T1000 (cell line): ENCODE measurements around the gene PHF19.

Source experiments
- DNase-seq: peaks from one replicate; lab custom pipeline; 2025; ENCODE audit warnings: mixed read lengths; lab: John Stamatoyannopoulos, UW

PHF19 gene

GRCh38 chr9:120876842-120877240, at the start of gene PHF19:
TSS of gene PHF19 (minus strand) at chr9:120877188. CDS start at chr9:120874741, 2,447 bp downstream.
- DNase-seq, result no peak

DNA sequence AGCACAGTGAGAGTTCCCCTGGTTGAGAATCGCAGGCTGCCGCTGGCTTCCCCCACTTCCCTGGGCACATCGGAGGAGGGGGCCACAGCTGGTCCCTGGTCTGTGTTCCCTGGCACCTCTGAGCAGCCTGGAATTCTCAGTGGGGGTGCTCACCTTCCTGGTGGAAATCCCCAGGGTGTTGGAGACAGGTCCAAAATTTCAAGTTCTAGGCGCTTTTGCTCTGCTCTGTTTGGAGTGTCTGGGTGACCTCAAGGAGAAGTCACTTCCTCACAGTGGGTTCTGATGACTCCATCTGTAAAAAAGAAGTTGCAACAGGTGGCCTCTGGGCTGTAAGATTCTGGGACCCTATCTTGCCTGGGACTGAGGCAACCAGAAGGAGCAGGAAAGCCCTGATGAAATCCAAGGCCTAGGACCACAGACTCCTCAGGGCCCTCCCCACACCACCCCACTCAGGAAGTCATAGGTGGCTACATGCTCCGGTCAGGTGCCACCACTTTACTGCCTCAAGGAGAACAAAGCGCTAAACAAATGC, 49.5 kb upstream of the PHF19 start, which contains the start of gene TRAF1:
Gene TRAF1, minus strand, starts transcription at position 400 of the 532 bp plus-strand sequence. CDS start 721 bp downstream, outside the sequence.
- DNase-seq, result no peak

- DNase-seq, result peak; percentile 76
Observed at GRCh38 chr9:120925535-120926396, 48.8 kb upstream of the PHF19 start.

DNA sequence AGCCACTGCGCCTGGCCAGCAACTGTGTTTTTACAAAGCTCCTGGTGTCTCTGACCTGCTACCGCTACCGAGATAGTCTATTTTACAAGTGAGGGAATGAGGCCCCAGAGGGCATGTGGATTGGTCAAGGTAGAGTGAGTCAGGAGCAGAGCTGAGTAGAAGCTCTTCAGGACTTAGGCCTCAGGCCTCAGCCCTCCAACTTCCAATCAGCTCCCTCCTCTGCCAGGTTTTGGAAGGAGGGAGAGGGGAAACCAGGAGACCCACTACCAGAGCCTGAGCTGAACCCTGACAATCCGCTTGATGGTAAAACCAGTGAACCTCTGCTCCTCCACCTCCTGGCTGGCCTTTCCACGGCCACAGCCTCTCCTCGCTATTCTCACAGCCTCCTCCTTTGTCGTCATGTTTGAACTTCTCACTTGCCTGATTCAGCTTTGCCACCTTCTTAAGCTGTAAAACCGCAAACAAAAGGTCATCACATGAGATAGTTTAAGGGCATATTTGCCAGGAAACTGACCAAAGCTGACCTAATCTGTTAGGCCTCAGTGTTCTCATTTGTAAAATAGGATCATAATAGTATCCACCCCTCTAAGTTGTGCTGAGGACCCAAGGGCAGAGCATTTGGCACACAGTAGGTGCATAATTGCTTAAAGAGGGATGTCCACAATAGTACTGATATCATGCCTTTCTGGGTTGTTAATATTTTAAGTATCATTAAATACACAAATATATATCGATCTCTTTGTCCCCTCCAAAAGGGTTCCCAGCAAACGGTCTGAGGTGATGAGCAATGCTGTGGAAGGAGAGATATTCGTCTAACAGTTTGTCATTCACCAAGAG, 47.9 kb upstream of the PHF19 start:
- DNase-seq, result no peak

GRCh38 chr9:120923620-120924328, 46.8 kb upstream of the PHF19 start:
- DNase-seq, result no peak

GRCh38 chr9:120922404-120923195, 45.6 kb upstream of the PHF19 start:
- DNase-seq, result no peak

DNA sequence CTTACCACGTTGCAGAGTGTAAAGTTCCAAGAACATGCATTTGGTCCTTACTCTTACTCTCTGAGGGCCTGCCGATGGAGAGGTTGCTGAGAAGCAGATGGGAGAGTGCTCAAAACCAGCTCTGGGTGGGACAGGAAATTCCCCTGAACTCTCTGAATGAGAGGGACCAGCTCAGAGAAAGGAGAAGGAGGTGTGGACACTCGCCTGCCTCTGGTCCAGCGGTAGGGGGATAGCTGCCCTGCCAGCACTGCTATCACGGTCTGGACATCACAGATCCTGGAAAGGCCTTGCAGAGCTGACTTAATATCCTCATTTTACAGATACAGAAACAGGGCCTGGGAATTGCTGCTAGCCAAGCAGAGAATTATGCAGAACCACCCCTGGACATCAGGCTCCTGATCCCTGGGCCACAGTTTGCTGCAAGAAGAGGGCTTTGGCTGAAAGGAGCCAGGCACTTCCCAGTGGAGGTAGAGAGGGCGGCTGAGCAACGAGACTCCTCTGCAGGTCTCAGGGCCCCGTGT, 44.7 kb upstream of the PHF19 start:
- DNase-seq, result no peak

- no peak for DNase-seq
Observed at GRCh38 chr9:120920806-120921178, 43.8 kb upstream of the PHF19 start.

DNA sequence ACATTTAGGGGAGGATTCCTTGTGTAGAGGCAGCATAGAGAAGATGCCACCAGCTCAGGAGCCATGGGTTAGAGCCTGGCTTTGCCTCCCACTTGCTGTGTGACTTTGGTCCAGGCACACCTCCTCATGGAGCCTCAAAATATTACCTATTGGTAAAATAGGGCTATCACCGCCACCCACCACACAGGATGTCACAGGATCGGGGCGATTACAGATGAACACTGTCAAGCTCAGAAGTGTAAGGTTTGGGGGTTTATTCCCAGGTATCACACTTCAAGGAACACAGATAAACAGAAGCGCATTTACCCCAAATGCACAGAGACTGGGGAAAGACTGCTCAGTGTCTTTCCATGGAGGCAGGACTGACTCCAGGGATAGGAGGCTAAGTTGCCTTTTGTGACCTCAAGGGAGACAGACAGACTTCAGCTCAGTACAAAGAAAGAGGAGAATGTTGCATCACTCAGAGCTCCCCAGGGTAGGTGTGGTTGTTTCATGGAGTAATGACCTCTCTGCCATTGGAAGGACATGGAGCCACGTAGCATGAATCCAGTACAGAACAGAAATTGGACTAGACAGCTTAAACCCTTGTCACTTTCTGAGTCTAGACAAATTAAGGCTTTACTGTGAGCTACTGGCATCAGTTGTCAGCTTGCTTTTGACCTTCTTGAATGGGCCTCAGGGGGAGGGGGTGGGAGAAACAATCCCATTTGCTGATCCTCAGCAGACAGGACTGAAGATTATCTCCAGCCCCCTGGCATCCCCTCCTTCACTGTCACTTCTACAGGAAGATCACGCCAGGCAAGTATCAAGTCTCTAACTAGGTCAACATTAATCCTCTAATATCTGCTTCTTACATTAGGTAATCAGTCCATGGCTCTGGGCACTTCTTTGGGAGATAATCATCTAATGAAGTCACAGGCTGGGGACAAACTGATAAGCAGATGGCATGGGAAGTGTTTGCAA, 43.1 kb upstream of the PHF19 start:
- no peak for DNase-seq

DNA sequence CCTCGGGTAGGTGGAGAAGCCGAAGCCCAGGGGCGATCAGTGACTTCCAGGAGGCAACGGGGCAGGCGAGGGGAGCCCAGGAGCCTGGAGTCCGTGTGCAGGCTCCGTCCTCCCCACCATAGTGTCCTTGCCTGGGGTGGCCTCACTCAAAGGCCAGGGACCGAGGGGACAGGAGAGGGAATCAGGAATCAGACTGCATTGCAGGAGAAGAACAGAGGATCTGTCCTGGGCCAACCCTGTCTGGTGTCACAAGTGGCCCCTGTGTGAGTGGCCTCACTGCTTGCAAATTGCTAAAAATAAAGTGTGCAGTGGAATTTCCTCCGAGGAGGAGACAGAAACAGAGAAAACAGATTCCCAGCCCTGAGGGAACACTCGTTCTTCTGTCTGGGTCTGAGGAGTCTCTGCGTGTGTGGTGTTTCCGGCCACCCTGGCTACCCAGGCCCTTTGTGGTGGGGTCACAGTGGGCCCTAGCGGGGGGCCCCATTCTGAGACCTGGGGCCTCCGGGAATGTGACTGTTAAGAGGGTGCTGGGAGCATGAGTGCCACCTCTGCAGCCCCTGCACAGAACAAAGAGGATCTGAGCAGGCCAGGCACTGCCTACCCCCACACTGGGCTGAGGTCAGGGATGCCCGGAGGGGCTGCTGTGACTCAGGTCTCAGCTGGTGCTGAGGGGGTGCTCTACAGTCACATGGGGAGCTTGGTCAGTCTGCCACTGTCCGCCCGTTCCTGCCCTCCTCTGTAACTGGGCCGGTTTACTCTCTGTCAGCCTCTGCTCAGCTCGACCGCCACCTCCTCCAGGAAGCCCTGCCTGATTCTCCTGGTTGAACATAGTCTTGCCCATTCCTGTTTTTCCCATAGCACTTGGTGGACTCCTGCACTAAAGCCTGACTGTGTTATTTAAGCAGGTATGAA, 42.2 kb upstream of the PHF19 start:
- no peak for DNase-seq

GRCh38 chr9:120917929-120918762, 41.2 kb upstream of the PHF19 start:
- DNase-seq, result no peak

DNA sequence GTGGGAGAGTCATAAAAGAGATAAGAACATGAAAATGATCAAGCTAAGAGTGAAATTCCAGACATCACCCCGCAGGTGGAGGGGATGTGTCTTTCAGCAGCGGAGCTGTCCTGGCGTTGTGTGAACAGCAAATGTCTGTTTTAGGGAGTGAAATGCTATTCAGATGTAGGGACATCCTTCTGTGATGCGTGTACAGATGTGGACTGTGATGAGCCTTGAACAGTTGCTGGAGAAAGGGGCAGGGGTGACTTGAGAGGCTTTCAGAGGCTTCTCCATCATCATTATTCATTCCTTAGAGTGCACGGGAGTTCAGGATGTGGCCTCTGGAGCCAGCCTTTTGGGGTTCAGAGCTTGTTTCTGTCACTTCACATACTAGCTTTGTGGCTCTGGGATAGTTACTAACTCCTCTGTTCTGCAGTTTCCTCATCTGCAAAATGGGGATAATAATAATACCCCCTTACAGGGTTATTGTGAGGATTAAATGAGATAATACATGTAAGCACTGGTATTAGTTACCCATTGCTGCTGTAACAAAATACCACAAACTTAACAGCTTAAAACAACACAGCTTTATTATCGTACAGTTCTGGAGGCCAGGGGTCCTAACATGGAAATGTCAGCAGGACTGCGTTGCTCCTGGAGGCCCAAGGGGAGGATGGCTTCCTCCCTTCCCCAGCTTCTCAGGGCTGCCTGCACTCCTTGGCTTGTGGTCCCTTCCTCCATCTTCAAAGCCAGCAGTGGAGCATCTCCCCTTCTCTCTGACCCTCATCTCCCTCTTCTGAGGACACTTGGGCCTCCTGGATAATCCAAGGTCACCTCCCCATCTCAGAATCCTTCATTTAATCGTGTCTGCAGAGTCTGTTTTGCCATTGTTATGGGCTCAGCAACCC, 40.2 kb upstream of the PHF19 start:
- DNase-seq, result no peak

- DNase-seq, result no peak
Observed at GRCh38 chr9:120916588-120916987, 39.6 kb upstream of the PHF19 start.

- no peak for DNase-seq
Observed at GRCh38 chr9:120915854-120916470, 39.0 kb upstream of the PHF19 start.

GRCh38 chr9:120914953-120915352, 38.0 kb upstream of the PHF19 start:
- DNase-seq, result no peak

- no peak for DNase-seq
Observed at GRCh38 chr9:120914396-120914795, 37.4 kb upstream of the PHF19 start.
